HG03558 (cell line): ENCODE measurements around the gene GABRB2.
"Not testable (repeated sequence)": the region's sequence is repeated elsewhere in the genome, so short reads cannot be mapped to it uniquely, and the experiment has no call there.

Experiments used
- ATAC-seq: cut with Tn5 transposase; IDR thresholded peaks from one replicate; pipeline ENCODE4 v1.9.1; 2021; ENCODE audit warnings: moderate number of reproducible peaks; ENCODE audit not compliant: unreplicated experiment; ENCODE audit errors: extremely low read depth

Gene GABRB2

DNA sequence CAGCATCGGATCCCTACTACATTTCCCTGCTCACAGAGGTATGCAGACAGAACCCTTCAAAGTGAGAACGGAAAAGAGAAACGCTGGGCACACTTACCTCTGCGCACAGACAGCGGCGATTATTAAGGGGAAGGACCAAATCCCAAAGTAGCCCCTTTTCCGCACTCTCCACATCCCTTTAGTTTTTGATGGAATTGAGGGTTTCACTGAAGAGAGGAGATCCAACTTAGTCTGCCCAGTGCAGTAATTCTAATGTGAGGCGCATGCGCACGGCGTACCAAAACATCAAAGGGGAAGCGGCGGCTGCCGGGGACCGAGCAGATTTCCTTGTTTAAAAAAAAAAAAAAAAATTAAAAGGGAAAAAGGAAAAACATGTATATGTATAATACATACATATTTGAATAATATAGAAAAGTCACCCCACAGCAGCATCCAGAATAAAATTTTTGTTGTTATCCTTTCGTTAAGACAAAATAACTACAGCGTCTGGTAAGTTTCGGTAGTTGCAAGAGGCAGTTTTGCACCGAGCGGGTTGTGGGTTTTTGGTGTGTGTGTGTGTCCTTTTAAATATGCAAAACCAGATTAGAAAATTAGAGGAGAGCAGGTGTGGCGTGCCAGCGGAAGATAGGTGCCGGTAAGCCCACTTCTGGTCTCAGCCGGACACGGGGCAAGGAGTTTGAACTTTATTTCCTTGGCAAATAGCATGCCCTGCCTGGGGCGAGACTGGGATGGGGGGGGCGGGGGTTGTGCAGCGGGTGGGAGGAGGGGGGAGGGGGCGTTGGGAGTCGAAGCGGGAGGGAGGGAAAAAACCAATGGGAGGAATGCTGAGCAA is at the start of gene GABRB2:
Gene GABRB2, minus strand, starts transcription at position 256 of the 832 bp plus-strand sequence. Its CDS starts 82 bp downstream, at position 174.
- peak; percentile 40 for ATAC-seq

DNA sequence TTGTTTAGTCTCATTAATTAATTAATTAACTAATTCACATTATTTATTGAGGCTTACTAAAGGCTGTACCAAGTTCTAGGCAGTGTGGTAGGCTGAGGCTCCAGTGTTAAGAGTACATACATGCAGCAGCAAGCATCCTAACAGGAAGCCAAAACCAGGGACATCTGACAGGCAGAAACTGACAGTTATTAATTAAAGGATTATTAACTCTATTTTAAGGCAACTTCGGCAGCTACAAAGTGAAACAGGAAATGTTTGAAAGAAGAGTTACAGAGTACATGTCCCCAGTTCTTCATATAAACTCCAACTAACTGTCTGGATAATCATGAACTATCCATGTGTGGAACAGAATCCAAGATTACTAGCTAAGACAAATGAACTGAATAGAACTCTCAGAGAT is 39.3 kb upstream of the GABRB2 start:
- ATAC-seq: no peak

DNA sequence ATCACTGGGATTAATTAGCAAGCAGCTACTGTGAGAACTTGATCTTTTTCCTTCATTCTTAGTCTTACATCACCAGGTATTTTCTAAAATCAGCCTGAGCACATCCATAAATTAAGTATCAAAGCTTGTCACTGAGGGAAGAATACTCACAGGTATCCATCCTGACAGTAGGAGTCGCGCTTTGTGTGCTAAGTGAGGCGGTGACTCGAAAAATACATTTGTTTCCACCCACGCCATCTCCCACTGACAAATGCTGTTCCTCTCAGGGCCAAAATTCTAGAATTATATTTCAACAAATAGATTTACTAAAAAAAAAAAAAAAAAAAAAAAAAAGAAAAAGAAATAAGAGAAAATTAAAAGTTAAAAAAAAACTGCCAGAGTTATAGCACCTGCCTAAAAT is 34.1 kb upstream of the GABRB2 start:
- ATAC-seq: no peak

DNA sequence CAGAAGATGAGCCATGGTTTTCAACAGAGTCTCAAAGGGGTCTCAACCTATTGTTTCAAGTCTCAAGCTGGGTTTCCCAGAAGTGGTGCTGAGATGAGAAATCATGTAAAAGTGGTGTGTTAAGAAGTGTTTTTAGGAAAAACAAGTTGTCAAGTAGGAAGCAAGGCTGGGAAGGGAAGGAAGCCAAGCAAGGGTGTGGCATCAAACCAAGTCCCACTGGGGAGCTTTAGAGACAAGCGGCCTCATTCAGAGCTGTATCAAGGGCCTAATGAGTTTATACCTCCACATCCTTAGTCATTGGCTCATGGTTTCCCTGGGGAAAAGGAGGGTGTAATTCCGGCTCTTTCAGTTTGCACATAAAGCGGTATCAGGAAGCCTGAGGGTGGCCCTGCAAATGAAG is 26.4 kb upstream of the GABRB2 start:
- no peak for ATAC-seq

DNA sequence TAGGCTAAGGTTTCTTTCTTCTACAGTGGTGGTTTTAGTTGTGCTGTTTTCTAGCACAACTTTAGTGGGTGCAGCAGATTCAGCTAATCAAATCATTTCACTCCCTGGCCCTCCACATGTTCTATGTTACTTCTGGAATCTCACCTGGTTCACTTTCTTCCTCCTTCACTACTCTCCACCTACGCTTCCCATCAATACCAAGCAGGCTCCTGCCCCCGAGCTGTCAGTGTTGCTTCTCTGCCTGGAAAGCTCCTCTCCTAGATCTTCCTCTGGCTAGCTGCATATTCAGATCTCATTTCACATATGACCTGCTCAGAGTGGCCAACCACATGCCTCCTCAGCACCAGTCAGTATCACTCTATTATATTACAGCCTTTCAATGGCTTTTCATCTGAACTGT is 19.6 kb upstream of the GABRB2 start:
- ATAC-seq: no peak

DNA sequence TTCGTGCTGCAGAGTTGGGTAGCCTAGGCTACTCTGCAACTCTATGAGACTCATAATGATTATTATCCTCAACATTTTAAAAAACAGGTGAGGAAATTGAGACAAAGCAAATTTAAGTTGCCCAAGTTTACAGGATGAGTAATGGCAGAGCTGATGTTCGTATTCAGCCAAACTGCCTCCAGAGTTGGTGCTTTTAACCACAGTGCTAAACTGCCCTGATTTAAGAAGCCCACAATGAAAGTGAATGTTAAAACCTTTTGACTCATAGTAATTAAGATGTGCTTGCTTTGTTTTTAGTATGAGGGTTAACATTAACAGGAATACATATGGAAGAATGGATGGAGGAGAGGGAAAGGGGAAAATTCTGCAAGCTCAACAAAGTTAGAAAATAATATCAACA is 15.9 kb upstream of the GABRB2 start:
- ATAC-seq: no peak

DNA sequence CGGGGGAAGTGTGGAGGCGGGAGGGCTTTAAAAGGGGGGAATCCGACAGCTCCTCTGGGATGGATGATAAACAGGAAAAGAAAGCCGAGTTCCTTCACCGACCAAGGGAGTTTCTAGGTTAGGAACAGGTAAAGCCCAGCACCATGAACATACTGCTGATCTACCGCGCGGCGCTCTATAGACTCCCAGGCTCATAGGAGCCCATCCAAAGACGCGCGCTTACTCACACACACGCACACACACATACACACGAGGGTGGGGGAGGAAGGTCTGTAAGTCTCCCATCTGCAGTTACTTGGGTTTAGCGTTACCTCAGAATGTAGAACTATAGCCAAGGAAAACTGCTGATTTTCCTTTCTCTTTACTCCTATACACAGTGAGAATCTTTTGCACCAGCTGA is 2.6 kb upstream of the GABRB2 start:
- ATAC-seq: no peak

DNA sequence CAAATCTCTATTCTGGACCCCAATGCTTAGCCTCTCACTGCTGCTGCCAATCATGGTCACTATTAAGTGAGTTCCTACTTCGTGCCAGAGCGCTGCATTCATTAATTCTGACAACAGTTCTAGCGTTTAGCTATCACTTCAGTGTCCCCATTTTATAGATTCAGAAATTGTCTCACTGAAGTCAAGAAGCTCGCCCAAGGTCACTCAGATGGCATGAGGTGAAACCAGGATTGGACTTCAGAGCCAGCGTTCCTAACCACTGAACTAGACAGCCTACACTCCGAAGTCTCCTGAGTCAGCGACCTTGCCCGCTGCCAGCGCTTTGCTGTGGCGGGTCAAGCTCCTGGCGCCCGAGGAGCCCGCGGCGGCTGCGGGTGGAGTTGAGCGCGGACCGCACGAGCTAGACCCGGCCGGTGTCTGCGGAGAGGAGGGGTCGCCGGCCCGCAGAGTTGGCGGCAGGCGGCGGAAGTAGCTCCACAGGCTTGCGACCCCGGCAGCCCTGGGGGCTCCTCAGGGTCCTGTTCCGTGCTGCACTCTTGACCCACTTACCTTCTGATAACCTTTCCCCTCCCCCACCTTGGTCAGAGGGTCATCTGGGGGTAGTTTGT is 2.1 kb upstream of the GABRB2 start:
- ATAC-seq: no peak

DNA sequence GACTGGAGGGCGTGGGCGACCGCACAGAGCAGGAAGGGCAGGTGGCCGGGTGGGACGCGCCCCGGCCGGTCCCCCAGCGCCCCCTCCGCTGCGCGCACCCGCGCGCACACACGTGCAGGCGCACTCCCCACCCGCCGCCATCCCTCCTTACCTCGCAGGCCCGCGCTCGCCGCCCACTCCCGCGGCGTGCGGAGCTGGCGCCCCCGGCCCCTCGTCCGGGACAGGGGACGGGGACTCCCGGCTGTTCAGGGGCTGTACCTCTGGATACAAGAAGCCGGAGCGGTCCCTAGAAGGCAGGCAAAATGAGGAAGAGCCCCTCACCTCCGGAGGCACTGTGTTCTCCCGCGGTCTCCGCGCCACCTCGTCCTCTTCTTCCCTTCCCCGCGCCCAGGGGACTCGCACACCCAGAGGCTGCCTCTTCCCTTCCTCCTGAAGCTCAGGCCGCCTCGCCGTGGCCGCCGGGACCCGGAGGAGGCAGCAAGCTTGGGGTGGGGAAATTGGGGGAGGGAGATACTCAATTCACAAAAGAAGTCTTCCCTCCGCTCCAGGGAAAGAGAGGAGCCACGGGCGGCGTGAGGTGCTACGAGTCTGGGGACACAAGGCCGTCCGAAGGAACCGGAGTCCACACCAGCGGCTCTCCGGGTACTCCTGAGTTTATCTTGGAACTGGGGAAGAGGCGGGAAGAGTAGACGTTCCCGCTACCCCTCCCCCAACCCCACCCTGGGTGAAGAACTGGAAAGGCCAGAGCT is 1.4 kb upstream of the GABRB2 start:
- no peak for ATAC-seq

DNA sequence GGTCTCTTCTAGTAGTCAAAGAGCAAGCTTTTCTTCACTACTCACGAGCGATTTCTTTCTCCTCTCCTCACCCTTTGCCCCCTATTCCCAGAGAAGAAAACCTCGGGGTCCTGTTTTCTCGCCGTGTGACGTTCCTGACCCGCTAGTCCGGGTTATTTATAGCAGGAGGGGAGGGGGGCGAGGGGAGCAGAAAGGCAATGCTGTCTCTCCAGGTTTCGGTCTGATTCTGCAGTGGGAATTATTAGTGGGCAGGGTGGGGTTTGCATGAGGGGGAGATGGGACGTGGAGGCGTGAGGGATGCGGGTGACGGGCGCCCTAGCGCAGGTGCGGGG is 847 bp upstream of the GABRB2 start:
- ATAC-seq: no peak

DNA sequence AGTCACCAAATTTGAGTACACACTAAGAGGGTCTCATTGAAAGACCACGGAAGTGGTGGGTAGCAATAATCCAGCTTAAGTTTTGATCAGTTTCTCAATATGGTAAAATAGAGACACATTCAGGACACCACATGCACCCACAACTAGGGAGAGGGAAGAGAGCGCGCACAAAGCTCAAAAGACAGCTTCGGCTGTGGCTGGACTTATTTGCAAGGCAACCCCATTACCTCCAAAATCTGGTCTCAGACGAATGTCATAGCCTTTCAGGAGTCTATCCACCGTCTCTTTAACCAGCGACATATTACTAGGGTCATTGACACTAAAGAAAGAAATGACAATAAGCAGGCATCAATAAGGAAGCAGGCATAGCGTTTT is 443 bp downstream of the GABRB2 start:
- ATAC-seq: no peak

DNA sequence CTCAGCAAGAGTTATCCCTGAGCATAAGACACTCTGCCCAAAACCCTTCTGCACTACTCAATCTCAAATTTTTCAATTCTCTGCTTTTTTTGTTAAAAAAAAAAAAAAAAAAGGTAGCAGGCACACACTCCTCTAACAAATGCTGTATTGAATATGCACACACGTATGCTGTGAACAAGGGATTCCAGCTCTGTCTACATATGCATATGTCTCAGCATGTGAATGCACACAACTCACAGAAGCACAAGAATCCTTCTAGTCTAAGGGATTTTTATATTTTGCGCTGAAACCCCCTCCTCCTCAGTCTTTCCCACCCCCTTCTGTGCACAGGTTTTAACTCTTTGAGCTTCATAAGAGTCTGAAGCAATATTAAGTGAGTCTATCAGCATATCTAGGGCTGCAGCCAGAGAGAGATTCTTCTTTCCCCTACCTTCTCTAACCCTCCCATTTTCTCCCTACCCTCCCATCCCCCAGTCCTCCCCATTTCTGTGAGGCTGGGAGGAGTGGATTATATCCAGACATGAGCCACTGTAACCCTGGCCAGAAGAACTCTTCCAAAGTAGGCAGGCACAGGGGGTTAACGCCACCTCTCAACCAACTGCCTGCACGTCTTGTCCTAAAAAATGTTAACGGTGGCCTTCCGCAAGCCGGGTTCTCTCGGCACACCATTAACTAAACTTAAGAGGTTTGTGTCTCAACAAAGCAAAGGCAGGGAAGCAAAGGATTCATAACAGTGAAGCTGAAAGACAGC is 1.0 kb downstream of the GABRB2 start:
- ATAC-seq: no peak

DNA sequence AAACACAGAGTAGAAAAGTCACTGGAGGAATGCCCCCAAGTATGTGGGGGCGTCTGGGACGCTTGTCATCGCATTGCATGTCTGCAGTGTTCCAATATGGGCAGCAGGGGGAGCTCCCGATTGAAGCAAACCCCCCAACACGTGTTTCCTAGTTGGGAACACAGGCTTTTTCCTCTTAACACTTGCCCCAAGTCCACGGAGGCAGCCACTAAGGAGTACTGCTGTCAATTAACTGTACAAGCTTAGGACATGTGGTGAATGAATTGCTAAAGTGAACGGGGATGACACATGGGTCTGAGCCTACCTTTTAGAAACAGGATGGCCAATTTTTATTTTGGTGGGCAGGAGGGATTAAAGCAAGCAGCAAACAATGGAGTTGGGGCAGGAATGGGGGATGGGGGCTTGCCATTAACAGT is 2.2 kb downstream of the GABRB2 start:
- no peak for ATAC-seq

DNA sequence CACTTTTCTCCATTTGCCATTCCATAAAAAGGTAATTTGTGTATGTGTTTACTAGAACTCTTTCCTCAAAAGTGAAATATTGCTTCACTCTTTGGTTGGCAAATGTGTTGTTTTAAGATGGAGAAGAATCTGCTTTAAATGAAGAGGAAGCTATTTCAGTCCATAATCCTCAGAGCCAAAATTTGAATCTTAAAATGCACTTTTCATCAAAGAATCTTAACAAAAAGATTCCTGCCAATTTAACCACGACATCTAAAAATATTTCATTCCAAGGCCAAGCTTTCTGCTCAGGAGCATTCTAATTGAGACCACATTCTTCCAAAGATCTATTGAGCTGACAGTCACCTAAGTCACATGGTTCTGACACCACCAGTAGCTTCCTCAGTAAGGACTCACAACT is 7.5 kb downstream of the GABRB2 start:
- ATAC-seq: no peak

DNA sequence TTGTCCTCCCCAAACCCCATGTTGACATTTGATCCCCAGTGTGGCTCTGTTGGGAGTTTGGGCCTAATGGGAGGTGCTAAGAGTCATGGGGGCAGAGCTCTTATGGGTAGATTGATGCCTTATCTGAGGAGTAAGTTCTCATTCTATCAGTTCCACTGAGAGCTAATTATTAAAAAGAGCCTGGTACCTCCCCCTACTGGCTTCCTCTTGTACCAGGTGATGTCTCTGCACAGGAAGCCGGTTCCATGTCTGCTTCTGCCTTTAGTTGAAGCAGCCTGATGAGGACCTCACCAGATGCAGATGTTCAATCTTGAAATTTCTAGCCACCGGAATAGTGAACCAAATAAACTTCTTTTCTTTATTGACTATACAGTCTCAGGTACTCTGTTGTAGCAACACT is 10.8 kb downstream of the GABRB2 start:
- no peak for ATAC-seq

DNA sequence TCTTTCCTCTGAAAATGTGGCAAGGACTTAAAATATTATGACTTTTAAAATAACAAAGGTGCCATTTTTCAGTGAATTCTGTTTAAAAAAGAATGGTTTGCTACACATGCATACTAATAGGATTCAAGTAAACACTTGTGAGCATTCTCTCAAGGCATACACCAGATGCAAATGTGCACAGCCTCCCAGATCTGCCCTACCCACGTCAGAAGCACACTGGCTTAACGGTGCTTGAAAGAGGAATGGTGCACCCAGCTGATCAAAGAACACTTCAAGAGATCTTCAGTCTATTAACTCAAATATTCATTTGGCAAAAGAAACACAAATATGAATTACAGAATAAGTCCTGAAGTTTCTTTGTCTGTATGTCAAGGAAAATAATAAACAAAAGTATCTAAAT is 15.8 kb downstream of the GABRB2 start:
- no peak for ATAC-seq

DNA sequence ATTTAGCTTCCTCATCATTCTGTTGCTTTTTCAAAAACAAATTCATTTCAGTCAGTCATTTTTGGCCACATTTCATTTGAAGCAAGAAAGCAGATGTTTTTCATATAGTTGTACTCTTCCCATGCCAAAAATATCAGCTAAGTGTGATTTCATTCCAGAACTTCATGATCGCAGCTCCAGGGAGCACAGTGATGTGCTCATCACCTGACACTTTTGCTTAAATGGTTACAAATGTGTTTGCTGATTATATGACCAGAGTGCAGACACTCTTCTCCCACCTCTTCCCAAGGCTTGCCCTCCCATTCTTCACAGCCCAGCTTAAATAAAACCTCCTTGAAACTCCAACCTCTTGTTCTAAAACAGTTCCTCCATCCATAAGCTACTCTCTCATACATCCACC is 32.6 kb downstream of the GABRB2 start:
- ATAC-seq: no peak

DNA sequence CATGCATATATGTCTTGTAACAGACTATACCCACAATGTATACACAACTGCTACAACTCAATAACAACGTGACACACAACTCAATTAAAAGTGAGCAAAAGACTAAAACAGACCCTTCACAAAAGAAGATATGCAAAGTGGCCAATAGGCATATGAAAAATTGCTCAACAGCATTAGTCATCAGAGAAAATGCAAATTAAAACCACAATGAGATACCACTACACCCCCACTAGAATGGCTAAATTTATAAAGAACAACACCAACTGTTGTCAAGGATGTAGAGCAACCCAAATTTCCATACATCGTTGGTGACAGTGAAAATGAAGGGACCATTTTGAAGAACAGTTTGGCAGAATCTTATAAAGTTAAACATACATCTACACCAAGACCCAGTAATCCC is 38.9 kb downstream of the GABRB2 start:
- ATAC-seq: peak; percentile 48

DNA sequence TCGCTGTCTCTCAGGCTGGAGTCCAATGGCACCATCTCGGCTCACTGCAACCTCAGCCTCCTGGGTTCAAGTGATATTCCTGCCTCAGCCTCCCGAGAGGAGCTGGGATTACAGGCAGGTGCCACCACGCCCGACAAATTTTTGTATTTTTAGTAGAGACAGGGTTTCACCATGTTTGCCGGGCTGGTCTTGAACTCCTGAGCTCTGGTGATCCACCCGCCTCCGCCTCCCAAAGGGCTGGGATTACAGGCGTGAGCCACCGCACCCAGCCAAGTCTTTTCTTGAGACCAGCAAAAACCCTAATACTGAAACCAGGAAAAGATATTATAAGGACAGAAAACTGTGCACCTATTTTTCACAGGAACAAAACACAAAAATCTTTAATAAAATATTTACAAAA is 41.4 kb downstream of the GABRB2 start:
- not testable (repeated sequence) for ATAC-seq

DNA sequence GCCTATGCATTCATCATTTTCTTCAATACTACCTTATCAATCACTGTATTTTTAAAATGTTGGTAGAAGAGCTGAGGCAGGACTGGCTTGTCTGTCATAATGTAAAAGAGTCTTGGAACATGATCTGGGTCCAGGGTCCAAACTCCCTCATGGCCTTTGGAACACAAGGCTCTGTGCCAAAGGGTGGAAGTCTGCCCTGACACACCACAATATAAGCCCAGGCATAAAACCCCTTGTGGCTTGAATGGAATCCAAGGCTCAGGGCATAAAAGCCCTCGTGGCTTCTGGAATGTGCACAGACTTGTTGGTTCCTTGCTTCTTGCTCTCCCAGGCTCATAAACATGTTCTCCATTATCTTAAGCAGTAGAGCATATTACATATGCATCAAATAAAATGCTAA is 48.0 kb downstream of the GABRB2 start:
- ATAC-seq: no peak

DNA sequence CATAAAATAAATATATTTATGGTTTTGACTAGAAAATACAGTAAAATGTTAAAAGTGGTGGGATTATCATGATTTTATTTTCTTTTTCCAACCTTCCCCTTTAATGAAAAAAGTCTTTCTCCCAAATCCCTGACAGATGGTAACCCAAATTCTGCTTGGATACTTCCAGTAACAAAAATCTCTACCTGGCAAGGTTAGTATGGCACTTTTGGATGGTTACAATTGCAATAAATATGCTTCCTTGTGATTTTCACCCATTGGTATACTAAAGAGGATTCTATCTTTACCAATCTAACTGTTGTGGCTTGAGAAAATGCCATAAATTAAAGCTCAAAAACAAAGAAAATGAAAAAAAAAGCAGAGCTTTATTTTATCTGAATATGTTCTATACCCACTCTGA is 62.8 kb downstream of the GABRB2 start:
- no peak for ATAC-seq
